Liver (tissue), 9 donors: ENCODE measurements around the gene EDN1. TPM values are rescaled to one million over a fixed set of nuclear protein-coding genes. Genes with fewer than 3 reads are reported as not detected.

Experiments
- DNase-seq: peaks from one replicate; pipeline ENCODE4 v3.0.0-alpha.2; 2017; ENCODE audit warnings: low spot score
- H3K27ac ChIP-seq, 2 donors: one replicate each; pipeline ENCODE4 v1.7.0; 2013; ENCODE audit warnings: inconsistent platforms in 2 of 2, low read length in 2 of 2, control low read depth in 1 of 2, low read depth in 1 of 2, mild to moderate bottlenecking in 1 of 2
- H3K27me3 ChIP-seq, 4 donors: one replicate each; pipeline versions ENCODE4 v1.6.1 to v1.7.0; 2013; ENCODE audit warnings: low read length in 3 of 4, inconsistent platforms in 1 of 4, mild to moderate bottlenecking in 1 of 4, moderate library complexity in 1 of 4; ENCODE audit not compliant: control insufficient read depth in 4 of 4, insufficient read depth in 4 of 4
- H3K36me3 ChIP-seq, 4 donors: one replicate each; pipeline versions ENCODE4 v1.6.1 to v1.7.0; 2013; ENCODE audit warnings: low read length in 3 of 4, mild to moderate bottlenecking in 3 of 4, low read depth in 1 of 4, moderate library complexity in 1 of 4; ENCODE audit not compliant: control insufficient read depth in 4 of 4, insufficient read depth in 3 of 4
- H3K4me1 ChIP-seq, 4 donors: one replicate each; pipeline versions ENCODE4 v1.6.1 to v1.7.0; 2013; ENCODE audit warnings: low read length in 3 of 4, mild to moderate bottlenecking in 3 of 4, moderate library complexity in 1 of 4; ENCODE audit not compliant: control insufficient read depth in 4 of 4, insufficient read depth in 4 of 4
- H3K4me3 ChIP-seq, 3 donors: one replicate each; pipeline versions ENCODE4 v1.6.1 to v1.7.0; 2013; ENCODE audit warnings: low read length in 3 of 3, control low read depth in 1 of 3, low read depth in 1 of 3, mild to moderate bottlenecking in 1 of 3
- H3K9ac ChIP-seq, 2 donors: one replicate each; pipeline ENCODE4 v1.7.0; 2013; ENCODE audit warnings: low read length in 2 of 2, mild to moderate bottlenecking in 2 of 2, moderate library complexity in 2 of 2, control low read depth in 1 of 2, low read depth in 1 of 2
- H3K9me3 ChIP-seq, 4 donors: one replicate each; pipeline versions ENCODE4 v1.6.1 to v1.7.0; 2013; ENCODE audit warnings: low read length in 3 of 4; ENCODE audit not compliant: control insufficient read depth in 4 of 4
- ATF3 ChIP-seq: IDR thresholded peaks from 2 replicates; pipeline ENCODE4 v1.6.1; 2016; ENCODE audit warnings: antibody characterized with exemption
- CTCF ChIP-seq: fragments of 150-350 bp; IDR thresholded peaks from 2 replicates; pipeline ENCODE4 v1.5.1; 2017; ENCODE audit warnings: improper control_type of control experiment, low read depth, low read length; ENCODE audit not compliant: missing input control
- EGR1 ChIP-seq, 2 donors: IDR thresholded peaks; 2 replicates each; pipeline ENCODE4 v1.6.1; 2016 to 2018; ENCODE audit warnings: antibody characterized with exemption in 2 of 2, low read depth in 2 of 2
- FOXA1 ChIP-seq: IDR thresholded peaks from 2 replicates; pipeline ENCODE4 v1.6.1; 2016; ENCODE audit warnings: antibody characterized with exemption
- FOXA2 ChIP-seq: IDR thresholded peaks from 2 replicates; pipeline ENCODE4 v1.6.1; 2016; ENCODE audit warnings: antibody characterized with exemption
- GABPA ChIP-seq, 2 donors: IDR thresholded peaks in 1 of 2; conservative IDR thresholded peaks in 1 of 2; 2 replicates each; pipeline ENCODE4 v1.6.1; 2016; ENCODE audit warnings: antibody characterized with exemption in 2 of 2, mild to moderate bottlenecking in 1 of 2, moderate library complexity in 1 of 2
- HNF4G ChIP-seq: IDR thresholded peaks from 2 replicates; pipeline ENCODE4 v1.6.1; 2016; ENCODE audit warnings: antibody characterized with exemption
- NR2F2 ChIP-seq: IDR thresholded peaks from 2 replicates; pipeline ENCODE4 v1.6.1; 2016; ENCODE audit warnings: antibody characterized with exemption
- RAD21 ChIP-seq, 2 donors: IDR thresholded peaks; 2 replicates each; pipeline ENCODE4 v1.6.1; 2016; ENCODE audit warnings: antibody characterized with exemption in 2 of 2, mild to moderate bottlenecking in 2 of 2
- RXRA ChIP-seq, 2 donors: IDR thresholded peaks; 2 replicates each; pipeline ENCODE4 v1.6.1; 2017 to 2018; ENCODE audit warnings: antibody characterized with exemption in 2 of 2, mild to moderate bottlenecking in 1 of 2
- TAF1 ChIP-seq: conservative IDR thresholded peaks from 2 replicates; pipeline ENCODE4 v1.6.1; 2016; ENCODE audit warnings: antibody characterized with exemption, mild to moderate bottlenecking
- YY1 ChIP-seq: IDR thresholded peaks from 2 replicates; pipeline ENCODE4 v1.6.1; 2016; ENCODE audit warnings: antibody characterized with exemption, mild to moderate bottlenecking
- ZBTB33 ChIP-seq: IDR thresholded peaks from 2 replicates; pipeline ENCODE4 v1.6.1; 2016; ENCODE audit warnings: antibody characterized with exemption
- WGBS: extraction: QIAGEN DNeasy Blood & Tissue Kit; methylation state at CpG from one replicate; pipeline ENCODE4 v1.1.7; 2013; 5-methylcytosine and 5-hydroxymethylcytosine counted together
- polyA plus RNA-seq, 2 donors: library from polyadenylated mRNA; stranded (reverse) in 1 of 2; unstranded in 1 of 2; fragments of 200-250 nt in 1 of 2; fragments of >200 nt in 1 of 2; fragmentation: Nextera tagmentation in 1 of 2; extraction: Ambion mirVana in 1 of 2; gene quantifications; one replicate each; pipeline versions ENCODE4 v1.2.1 to v1.2.3, GENCODE V29; 2013 to 2015
- total RNA-seq, 2 donors: library from RNA; depleted of rRNA; stranded (reverse); fragments of >200 nt; gene quantifications; one replicate each; pipeline ENCODE4 v1.2.3, GENCODE V29; 2014
- TF ChIP-seq, protein P1 (sequence below): IDR thresholded peaks from 2 replicates; pipeline ENCODE4 v1.6.1; 2016; ENCODE audit warnings: antibody characterized with exemption, mild to moderate bottlenecking
- donor health status: healthy.
- donor health status: healthy.
- donor health status: healthy.
- donor health status: healthy.
- donor health status: healthy.

The EDN1 gene
- total and polyA plus RNA-seq, 4 donors = 0.70 to 1.2 (median 1.0) TPM

- Histone ChIP-seq H3K4me1 (peaks cover 0 to 25% (median 12%) of the 10 kb centered on the region in 4 donors), H3K27ac (no peak overlapping the region), H3K4me3 (no peak overlapping the region), H3K9me3 (no peaks in the 10 kb centered on the region), H3K9ac (no peak overlapping the region), H3K36me3 (no peaks in the 10 kb centered on the region), H3K27me3 (no peaks in the 10 kb centered on the region)
- TF ChIP-seq NR2F2 (no peak), HNF4G (no peak), GABPA (IDR thresholded peaks at IDR 0.05 in 1 of 2, conservative IDR thresholded peaks at IDR 0.05 in 1 of 2) (no peak), YY1 (no peak), FOXA2 (no peak), ZBTB33 (no peak), ATF3 (no peak), TAF1 (no peak), FOXA1 (no peak), EGR1 (IDR thresholded peaks at IDR 0.05; ENCODE audit: low read depth in 2 of 2) (no peak), RAD21 (IDR thresholded peaks at IDR 0.05) (no peak), CTCF (no peak), RXRA (IDR thresholded peaks at IDR 0.05) (no peak)
- TF ChIP-seq, protein P1, sequence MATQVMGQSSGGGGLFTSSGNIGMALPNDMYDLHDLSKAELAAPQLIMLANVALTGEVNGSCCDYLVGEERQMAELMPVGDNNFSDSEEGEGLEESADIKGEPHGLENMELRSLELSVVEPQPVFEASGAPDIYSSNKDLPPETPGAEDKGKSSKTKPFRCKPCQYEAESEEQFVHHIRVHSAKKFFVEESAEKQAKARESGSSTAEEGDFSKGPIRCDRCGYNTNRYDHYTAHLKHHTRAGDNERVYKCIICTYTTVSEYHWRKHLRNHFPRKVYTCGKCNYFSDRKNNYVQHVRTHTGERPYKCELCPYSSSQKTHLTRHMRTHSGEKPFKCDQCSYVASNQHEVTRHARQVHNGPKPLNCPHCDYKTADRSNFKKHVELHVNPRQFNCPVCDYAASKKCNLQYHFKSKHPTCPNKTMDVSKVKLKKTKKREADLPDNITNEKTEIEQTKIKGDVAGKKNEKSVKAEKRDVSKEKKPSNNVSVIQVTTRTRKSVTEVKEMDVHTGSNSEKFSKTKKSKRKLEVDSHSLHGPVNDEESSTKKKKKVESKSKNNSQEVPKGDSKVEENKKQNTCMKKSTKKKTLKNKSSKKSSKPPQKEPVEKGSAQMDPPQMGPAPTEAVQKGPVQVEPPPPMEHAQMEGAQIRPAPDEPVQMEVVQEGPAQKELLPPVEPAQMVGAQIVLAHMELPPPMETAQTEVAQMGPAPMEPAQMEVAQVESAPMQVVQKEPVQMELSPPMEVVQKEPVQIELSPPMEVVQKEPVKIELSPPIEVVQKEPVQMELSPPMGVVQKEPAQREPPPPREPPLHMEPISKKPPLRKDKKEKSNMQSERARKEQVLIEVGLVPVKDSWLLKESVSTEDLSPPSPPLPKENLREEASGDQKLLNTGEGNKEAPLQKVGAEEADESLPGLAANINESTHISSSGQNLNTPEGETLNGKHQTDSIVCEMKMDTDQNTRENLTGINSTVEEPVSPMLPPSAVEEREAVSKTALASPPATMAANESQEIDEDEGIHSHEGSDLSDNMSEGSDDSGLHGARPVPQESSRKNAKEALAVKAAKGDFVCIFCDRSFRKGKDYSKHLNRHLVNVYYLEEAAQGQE = no peak
- 81% methylated on average over 4 of the region's 4 CpGs for WGBS
- no peak for DNase-seq
Observed at GRCh38 chr6:12293235-12293930, 3.2 kb downstream of the EDN1 start.
